Trophoblast cell (in vitro differentiated cells and primary cell): ENCODE data around the gene MTMR3.

ENCODE experiments used
- DNase-seq, 2 donors: peaks; one replicate each; pipeline ENCODE4 v3.0.0-alpha.2; 2016
- H2AFZ ChIP-seq: 2 replicates; pipeline ENCODE4 v1.6.1; 2013; ENCODE audit warnings: low read length, moderate library complexity, mild to moderate bottlenecking; ENCODE audit not compliant: insufficient read depth, poor library complexity
- H2AK5ac ChIP-seq: 2 replicates; pipeline ENCODE4 v1.6.1; 2013; ENCODE audit warnings: mild to moderate bottlenecking, low read length
- H2BK120ac ChIP-seq: 2 replicates; pipeline ENCODE4 v1.6.1; 2013; ENCODE audit warnings: low read length, mild to moderate bottlenecking, moderate library complexity; ENCODE audit not compliant: insufficient read depth, poor library complexity
- H2BK12ac ChIP-seq: 2 replicates; pipeline ENCODE4 v1.6.1; 2013; ENCODE audit warnings: mild to moderate bottlenecking, low read length, moderate library complexity
- H2BK5ac ChIP-seq: 2 replicates; pipeline ENCODE4 v1.6.1; 2013; ENCODE audit warnings: low read length, low read depth, moderate library complexity, mild to moderate bottlenecking; ENCODE audit not compliant: poor library complexity
- H3K14ac ChIP-seq: 2 replicates; pipeline ENCODE4 v1.6.1; 2013; ENCODE audit warnings: mild to moderate bottlenecking, low read length
- H3K18ac ChIP-seq: 2 replicates; pipeline ENCODE4 v1.6.1; 2013; ENCODE audit warnings: mild to moderate bottlenecking, low read length
- H3K23ac ChIP-seq: 2 replicates; pipeline ENCODE4 v1.6.1; 2013; ENCODE audit warnings: low read length
- H3K27ac ChIP-seq: 2 replicates; pipeline ENCODE4 v1.5.1; 2013; ENCODE audit warnings: low read depth, mild to moderate bottlenecking, inconsistent platforms, low read length, moderate library complexity
- H3K27me3 ChIP-seq: 2 replicates; pipeline ENCODE4 v1.6.1; 2013; ENCODE audit warnings: inconsistent platforms, mild to moderate bottlenecking, low read length, moderate library complexity; ENCODE audit not compliant: insufficient read depth
- H3K36me3 ChIP-seq, 2 experiments: 1 replicate in 1 of 2; 2 replicates in 1 of 2; pipeline ENCODE4 v1.6.1; 2013; ENCODE audit warnings: low read length in 2 of 2, mild to moderate bottlenecking in 2 of 2, moderate library complexity in 1 of 2; ENCODE audit not compliant: insufficient read depth in 2 of 2, control insufficient read depth in 1 of 2
- H3K4ac ChIP-seq: 2 replicates; pipeline ENCODE4 v1.6.1; 2013; ENCODE audit warnings: low read depth, mild to moderate bottlenecking, low read length, moderate library complexity
- H3K4me1 ChIP-seq, 2 experiments: 1 replicate in 1 of 2; 2 replicates in 1 of 2; pipeline ENCODE4 v1.6.1; 2013; ENCODE audit warnings: low read length in 2 of 2, mild to moderate bottlenecking in 2 of 2, moderate library complexity in 1 of 2; ENCODE audit not compliant: insufficient read depth in 2 of 2, control insufficient read depth in 1 of 2
- H3K4me2 ChIP-seq: 2 replicates; pipeline ENCODE4 v1.6.1; 2013; ENCODE audit warnings: inconsistent platforms, mild to moderate bottlenecking, low read length, moderate library complexity
- H3K4me3 ChIP-seq: 2 replicates; pipeline ENCODE4 v1.5.1; 2013; ENCODE audit warnings: mild to moderate bottlenecking, low read depth, low read length, inconsistent platforms
- H3K79me1 ChIP-seq: one replicate; pipeline ENCODE4 v1.6.1; 2013; ENCODE audit warnings: low read length
- H3K79me2 ChIP-seq: 2 replicates; pipeline ENCODE4 v1.6.1; 2013; ENCODE audit warnings: low read length, mild to moderate bottlenecking; ENCODE audit not compliant: control insufficient read depth, insufficient read depth, poor library complexity
- H3K9ac ChIP-seq: 2 replicates; pipeline ENCODE4 v1.6.1; 2013; ENCODE audit warnings: mild to moderate bottlenecking, low read length
- H3K9me3 ChIP-seq: 2 replicates; pipeline ENCODE4 v1.6.1; 2013; ENCODE audit warnings: low read depth, mild to moderate bottlenecking, control low read depth, inconsistent platforms, low read length; ENCODE audit not compliant: insufficient read depth
- H4K12ac ChIP-seq: 2 replicates; pipeline ENCODE4 v1.6.1; 2013; ENCODE audit warnings: low read depth, mild to moderate bottlenecking, low read length, moderate library complexity
- H4K8ac ChIP-seq: 2 replicates; pipeline ENCODE4 v1.6.1; 2013; ENCODE audit warnings: low read depth, mild to moderate bottlenecking, low read length, moderate library complexity
- H4K91ac ChIP-seq: one replicate; pipeline ENCODE4 v1.6.1; 2013; ENCODE audit warnings: low read depth, mild to moderate bottlenecking, low read length, moderate library complexity
- WGBS: extraction: QIAGEN DNeasy Blood & Tissue Kit; methylation state at CpG from one replicate; pipeline ENCODE4 v1.1.7; 2013; ENCODE audit warnings: missing lambda C conversion rate; ENCODE audit not compliant: insufficient read length, insufficient coverage; ENCODE audit errors: extremely low coverage; 5-methylcytosine and 5-hydroxymethylcytosine counted together

MTMR3 gene

DNA sequence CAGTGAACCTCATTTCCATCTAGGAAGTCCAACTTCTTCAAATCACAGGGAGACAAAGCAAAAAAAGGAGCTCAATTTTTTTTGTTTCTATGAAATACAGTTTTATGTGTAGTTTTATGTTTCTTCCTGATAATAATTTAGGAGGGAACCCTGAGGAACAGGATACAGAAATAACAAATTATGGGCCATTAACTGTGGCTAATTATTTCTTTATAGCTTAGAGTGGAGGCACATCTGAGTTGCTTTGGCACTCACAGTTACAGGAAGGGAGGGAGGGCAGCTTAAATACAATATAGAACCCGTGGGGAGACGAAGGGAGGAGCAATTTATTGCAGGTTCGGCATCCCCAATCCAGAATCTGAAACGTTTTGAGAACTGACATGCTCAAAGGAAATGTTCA, 160.2 kb downstream of the MTMR3 start:
- DNase-seq: no peak
- Histone ChIP-seq H2AFZ (no peak overlapping the region), H4K12ac (no peak overlapping the region), H3K23ac (no peak overlapping the region), H3K4ac (no peak overlapping the region), H2AK5ac (no peak overlapping the region), H3K14ac (no peak overlapping the region), H3K9ac (no peak overlapping the region), H3K4me2 (no peak overlapping the region), H3K27me3 (no peaks in the 10 kb centered on the region), H3K4me1 (peaks cover 10% of the 10 kb centered on the region in 2 experiments), H3K36me3 (no peaks in the 10 kb centered on the region), H3K4me3 (no peak overlapping the region), H3K18ac (no peak overlapping the region), H2BK5ac (no peak overlapping the region), H2BK12ac (no peak overlapping the region), H4K8ac (no peak overlapping the region), H4K91ac (no peak overlapping the region), H3K27ac (no peak overlapping the region), H3K9me3 (no peaks in the 10 kb centered on the region), H3K79me1 (peaks cover 5% of the 10 kb centered on the region), H2BK120ac (no peak overlapping the region), H3K79me2 (peaks cover 2% of the 10 kb centered on the region)
- no CpG with 5 or more reads among the region's 4 CpGs for WGBS

DNA sequence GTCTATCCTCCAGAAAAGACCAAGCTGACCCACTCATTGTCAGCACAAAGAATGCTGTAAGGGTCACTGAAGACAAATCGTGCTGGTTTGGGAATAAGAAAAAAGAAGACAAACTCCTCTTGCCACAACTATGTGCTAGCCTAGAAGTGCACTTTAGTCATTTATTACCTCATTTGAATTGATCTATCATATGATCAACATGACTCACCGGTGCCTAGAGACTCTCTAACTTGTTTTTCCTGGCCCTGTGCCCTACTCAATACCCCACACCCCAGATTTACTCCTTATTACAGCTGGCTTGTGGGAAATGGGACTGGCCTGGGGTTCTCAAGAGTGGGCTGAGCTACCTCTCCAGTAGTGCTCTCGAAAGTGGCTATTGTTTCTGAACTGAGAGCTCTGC, 161.4 kb downstream of the MTMR3 start:
- H3K9ac ChIP-seq: no peak overlapping the region
- H2BK120ac ChIP-seq: no peak overlapping the region
- no CpG with 5 or more reads among the region's 3 CpGs for WGBS
- peaks cover 4% of the 10 kb centered on the region in 2 experiments for H3K4me1 ChIP-seq
- no peak overlapping the region for H3K27ac ChIP-seq
- no peak overlapping the region for H3K14ac ChIP-seq
- H3K18ac ChIP-seq: no peak overlapping the region
- H3K27me3 ChIP-seq: no peaks in the 10 kb centered on the region
- H3K4ac ChIP-seq: no peak overlapping the region
- H3K79me1 ChIP-seq: no peaks in the 10 kb centered on the region
- no peak overlapping the region for H3K4me2 ChIP-seq
- H3K4me3 ChIP-seq: no peak overlapping the region
- H4K12ac ChIP-seq: no peak overlapping the region
- no peak overlapping the region for H2BK12ac ChIP-seq
- no peak overlapping the region for H3K23ac ChIP-seq
- H3K36me3 ChIP-seq: no peaks in the 10 kb centered on the region
- peaks cover 1% of the 10 kb centered on the region for H3K9me3 ChIP-seq
- H2AK5ac ChIP-seq: no peak overlapping the region
- H3K79me2 ChIP-seq: no peaks in the 10 kb centered on the region
- DNase-seq: peak in 1 of 2 donors; percentile 45
- H2AFZ ChIP-seq: no peak overlapping the region
- H2BK5ac ChIP-seq: no peak overlapping the region
- H4K8ac ChIP-seq: no peak overlapping the region
- H4K91ac ChIP-seq: no peak overlapping the region

DNA sequence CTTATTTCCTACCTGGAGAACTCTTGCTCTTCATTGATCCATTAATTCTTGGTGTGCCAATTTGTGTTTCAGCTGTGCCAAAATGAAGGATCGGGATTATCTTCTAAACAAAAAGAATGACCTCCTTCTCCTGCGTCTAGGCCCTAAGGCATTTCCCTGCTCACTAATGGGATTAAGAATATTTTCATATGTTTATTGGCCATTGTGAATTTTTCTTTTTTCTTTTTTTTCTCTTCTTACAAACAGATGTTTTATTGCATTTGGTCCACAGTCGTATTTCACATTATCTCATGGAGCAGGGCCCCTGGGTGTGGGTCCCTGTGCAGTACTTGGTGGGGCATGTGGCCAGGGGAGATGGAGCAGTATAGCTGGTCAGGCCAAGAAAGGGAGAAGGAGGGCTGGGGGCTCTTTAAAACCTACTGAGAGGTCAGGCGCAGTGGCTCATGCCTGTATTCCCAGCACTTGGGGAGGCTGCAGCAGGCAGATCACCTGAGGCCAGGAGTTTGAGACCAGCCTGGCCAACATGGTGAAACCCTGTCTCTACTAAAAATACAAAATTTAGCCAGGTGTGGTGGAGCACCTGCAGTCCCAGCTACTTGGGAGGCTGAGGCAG, 162.0 kb downstream of the MTMR3 start:
- Histone ChIP-seq H2BK12ac (no peak overlapping the region), H3K18ac (no peak overlapping the region), H2AFZ (no peak overlapping the region), H3K4me2 (no peak overlapping the region), H3K36me3 (no peaks in the 10 kb centered on the region), H4K8ac (no peak overlapping the region), H2AK5ac (no peak overlapping the region), H4K91ac (no peak overlapping the region), H2BK5ac (no peak overlapping the region), H3K9me3 (peaks cover 1% of the 10 kb centered on the region), H3K14ac (no peak overlapping the region), H3K27ac (no peak overlapping the region), H4K12ac (no peak overlapping the region), H3K4me3 (no peak overlapping the region), H3K79me1 (no peaks in the 10 kb centered on the region), H2BK120ac (no peak overlapping the region), H3K9ac (no peak overlapping the region), H3K79me2 (no peaks in the 10 kb centered on the region), H3K23ac (no peak overlapping the region), H3K4me1 (peaks cover 4% of the 10 kb centered on the region in 2 experiments), H3K4ac (no peak overlapping the region), H3K27me3 (no peaks in the 10 kb centered on the region)
- DNase-seq: no peak
- WGBS: no CpG with 5 or more reads among the region's 4 CpGs

DNA sequence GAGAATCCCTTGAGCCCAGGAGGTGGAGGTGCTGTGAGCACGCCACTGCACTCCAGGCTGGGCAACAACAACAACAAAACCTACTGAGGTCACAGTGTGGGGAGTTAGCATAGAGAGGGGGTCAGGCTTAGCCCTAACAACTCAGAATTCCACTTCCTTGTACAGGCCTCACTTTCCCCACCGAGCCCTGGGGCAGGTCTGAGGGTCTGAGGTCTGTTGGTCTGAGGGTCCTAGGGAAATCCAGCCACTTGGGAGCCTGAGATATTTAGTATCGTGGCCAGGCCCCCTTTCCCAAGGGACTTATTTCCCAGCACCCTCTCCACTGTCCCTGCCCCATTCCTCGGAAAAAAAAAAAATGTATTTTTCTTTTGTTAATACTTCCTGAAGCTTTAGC, 162.5 kb downstream of the MTMR3 start:
- Histone ChIP-seq H3K18ac (no peak overlapping the region), H3K4ac (no peak overlapping the region), H3K4me3 (no peak overlapping the region), H3K9me3 (peaks cover 1% of the 10 kb centered on the region), H3K4me1 (peaks cover 2 to 3% of the 10 kb centered on the region in 2 experiments), H3K4me2 (no peak overlapping the region), H3K23ac (no peak overlapping the region), H2BK120ac (no peak overlapping the region), H2AFZ (no peak overlapping the region), H4K91ac (no peak overlapping the region), H2BK5ac (no peak overlapping the region), H2BK12ac (no peak overlapping the region), H2AK5ac (no peak overlapping the region), H3K27ac (no peak overlapping the region), H3K79me1 (no peaks in the 10 kb centered on the region), H4K8ac (no peak overlapping the region), H3K79me2 (no peaks in the 10 kb centered on the region), H3K27me3 (no peaks in the 10 kb centered on the region), H4K12ac (no peak overlapping the region), H3K9ac (no peak overlapping the region), H3K14ac (no peak overlapping the region), H3K36me3 (no peaks in the 10 kb centered on the region)
- WGBS: no CpG with 5 or more reads among the region's 4 CpGs
- no peak for DNase-seq
